ENCODE measurements around the gene POTEC. TPM values are rescaled to one million over a fixed set of nuclear protein-coding genes. Genes with fewer than 3 reads are reported as not detected.
"Not testable (repeated sequence)": the region's sequence is repeated elsewhere in the genome, so short reads cannot be mapped to it uniquely, and the experiment has no call there.

The POTEC gene
- polyA plus RNA-seq (2013, experiment 1 of 2; ENCODE audit: insufficient read length) = not detected
- polyA plus RNA-seq (2013, experiment 2 of 2; ENCODE audit: insufficient read length) = not detected

DNA sequence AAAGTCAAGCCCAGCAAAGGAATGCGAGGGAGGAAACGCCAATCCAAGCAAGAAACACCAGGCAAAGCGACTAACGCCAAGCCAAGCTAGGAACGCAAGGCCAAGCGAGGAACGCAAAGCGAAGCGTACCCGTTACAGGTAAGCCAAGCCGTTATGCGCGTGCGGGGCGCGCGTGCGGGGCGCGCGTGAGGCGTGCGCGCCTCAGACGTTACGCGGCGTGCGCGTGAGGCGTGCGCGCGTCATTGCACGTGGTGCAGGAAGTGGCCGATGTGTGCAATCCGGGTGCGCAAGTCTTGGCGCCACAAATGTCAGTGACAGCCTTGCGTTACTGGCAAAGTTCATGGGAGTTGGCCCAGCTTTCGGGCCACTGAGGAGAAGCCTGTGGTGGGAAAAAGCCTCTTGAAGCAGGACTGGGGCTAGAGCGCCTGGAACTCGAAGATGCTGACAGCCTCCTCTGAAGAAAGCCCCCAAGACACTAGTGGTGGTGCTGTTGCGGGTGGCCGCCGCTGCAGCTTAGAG lies at the start of gene POTEC:
Gene POTEC (minus strand): TSS at position 155 of the 519 bp plus-strand sequence. CDS start 454 bp downstream, outside the sequence.
- DNase-seq = not testable (repeated sequence)

DNA sequence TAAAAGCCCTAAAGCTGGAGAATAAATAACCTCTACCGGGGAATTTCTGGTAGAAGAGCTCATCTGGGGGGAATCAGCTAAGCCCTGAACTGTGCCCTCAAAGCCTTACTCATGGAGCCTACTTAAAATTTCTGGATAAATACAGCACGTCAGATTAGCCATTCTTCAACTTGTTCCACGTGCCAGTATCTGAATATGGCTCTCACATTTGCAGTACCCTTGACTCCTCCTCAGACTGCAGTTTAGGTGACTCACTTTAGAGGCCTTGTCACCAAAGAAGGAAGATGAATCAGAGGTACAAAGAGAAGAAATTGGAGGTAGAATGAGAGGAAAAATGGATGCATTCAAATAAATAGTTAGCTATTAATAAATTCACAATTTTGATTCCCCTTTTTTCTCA lies 34.6 kb upstream of the POTEC start:
- DNase-seq = no peak

DNA sequence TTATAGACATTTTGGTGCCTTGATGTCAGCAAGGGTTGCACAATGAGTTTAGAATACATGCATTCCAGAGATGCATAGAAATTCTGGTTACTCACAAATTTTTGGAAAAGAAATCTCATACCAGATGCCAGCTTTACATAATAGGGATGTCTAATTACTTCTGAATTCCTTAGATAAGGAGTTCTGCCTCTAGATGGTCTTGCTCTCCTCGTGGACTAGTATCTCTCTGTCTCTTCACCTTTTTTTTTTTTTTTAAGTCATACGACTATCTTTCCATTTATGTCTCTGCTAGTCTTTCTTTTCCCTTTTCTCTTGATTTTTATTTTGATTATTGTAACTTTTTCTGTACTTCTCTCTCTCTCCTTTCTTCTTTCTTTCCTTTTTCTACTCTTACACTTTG lies 16.1 kb upstream of the POTEC start:
- DNase-seq = peak; percentile 15

DNA sequence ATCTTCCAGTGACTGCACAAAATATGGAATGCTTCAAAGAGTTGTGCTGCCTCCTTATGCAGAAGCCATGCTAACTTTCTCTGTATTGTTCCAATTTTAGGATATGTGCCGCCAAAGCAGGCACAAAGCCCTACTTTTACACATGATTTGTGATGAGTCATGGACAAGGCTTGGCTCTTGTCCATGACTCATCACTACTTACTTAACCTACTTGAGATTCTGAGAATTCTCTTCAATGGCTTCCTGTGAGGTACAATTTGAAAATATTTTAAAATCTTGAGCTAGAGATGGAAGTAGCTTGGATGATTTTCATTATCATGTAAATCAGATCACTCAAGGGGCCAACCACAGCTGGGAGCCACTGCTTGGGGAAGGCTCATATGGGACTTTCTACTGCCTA lies 11.7 kb downstream of the POTEC start:
- peak; percentile 51 for DNase-seq

DNA sequence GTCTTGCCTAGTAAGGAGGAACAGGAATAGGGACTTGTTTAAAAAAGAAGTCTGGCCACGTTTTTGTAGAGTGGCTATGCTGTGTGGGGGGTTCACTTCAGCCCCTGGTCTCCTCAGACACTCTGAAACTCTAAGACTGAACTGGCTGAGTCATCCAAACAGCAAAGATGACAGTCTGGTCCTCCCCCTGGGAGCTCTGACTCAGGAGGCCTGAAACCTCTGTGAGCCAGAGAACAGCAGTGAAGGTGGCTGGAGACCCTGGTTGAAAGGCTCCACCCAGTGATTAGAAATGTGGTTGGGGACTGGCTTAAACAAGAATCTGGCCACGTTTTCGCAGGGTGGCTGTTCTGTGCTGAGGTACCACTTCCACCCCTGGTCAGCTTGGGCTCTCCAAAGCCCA lies 32.7 kb downstream of the POTEC start:
- peak; percentile 55 for DNase-seq

DNA sequence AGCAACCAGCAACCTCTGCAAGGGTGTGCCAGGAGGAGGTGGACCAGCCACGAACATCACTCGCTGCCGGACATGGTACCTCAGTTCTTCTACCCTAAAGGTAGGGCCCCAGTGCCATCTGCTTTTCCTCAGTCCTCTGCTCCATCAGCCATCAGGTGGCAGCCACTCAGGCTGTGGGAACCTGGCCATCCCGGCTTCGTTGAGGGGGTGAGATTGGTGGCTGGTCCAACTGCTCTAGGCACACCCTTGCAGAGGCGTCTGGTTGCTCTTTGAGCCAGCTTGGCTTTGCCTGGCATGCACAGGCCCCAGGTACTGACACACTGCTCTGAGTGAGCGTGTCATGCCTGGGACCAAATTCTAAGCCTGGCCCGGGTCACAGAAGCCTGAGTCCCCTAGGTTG lies 39.7 kb downstream of the POTEC start:
- not testable (repeated sequence) for DNase-seq

DNA sequence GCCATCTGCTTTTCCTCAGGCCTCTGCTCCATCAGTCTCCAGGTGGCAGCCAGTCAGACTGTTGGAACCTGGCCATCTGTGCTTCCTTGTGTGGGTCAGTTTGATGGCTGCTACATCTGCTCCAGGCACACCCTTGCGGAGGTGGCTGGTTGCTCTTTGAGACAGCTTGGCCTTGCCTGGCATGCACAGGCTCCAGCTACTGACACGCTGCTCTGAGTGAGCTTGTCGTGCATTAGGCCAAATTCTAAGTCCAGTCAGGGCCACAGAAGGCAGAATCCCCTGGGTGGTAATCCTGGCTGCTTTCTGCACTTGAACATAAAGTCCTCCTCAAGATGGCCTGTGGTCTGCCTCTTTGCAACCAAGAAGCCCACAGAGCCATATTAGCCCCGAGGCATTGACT lies 41.5 kb downstream of the POTEC start:
- not testable (repeated sequence) for DNase-seq

DNA sequence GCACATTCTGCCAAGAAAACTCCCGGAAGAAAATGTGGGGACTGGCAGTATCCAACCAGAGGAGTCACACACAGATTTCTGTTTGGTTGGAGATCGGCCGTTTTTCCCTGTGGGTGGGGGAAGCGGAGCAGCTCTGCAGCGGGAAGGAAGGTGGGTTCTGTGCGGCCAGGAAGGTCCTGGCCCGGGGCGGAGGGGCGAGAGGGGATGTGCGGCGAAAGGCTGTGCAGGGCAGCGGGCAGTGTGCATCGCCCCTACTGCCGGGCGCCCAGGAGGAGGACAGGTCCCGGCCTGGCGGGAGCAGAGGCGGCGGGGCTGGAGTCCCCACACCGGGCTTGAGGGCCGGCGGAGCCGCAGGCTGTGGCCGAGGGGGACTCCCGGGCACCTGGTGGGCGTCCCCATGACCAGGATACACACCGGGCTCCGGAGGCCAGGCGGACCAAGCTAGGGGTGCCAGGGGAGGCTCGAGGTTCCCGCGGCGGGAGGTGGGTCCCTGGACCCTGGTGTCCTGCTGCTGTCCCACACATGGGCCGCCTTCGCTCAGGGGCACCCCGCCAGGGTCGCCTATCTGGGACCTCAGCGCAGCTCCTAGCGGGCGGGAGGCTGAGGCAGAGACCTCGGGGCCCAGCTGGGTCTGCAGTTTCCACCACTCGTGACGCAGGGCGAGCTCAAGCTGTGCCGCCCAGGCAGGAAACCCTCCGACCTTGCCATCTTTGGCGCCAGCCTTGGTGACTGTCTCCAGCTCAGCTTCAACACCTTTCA lies 54.0 kb downstream of the POTEC start:
- not testable (repeated sequence) for DNase-seq

DNA sequence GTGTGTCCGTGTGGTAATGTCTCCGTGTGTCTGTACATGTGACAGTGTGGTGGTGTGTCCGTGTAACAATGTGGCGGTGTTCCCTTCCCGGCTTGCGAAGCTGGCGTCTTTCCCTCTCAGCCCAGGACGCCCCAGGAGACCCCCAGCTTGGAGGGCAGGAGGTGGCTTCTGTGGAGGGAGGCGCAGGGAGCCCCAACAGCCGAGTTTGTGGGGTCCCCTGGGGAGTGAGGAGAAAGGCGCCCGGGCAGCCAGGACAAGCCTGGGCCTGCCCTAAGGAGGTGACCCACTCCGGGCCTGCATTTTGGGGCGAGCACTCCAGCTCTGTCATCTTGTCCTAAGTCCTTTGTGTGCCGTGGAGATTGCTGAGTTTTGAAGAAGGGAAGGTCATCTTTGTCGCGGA lies 54.6 kb downstream of the POTEC start:
- not testable (repeated sequence) for DNase-seq

DNA sequence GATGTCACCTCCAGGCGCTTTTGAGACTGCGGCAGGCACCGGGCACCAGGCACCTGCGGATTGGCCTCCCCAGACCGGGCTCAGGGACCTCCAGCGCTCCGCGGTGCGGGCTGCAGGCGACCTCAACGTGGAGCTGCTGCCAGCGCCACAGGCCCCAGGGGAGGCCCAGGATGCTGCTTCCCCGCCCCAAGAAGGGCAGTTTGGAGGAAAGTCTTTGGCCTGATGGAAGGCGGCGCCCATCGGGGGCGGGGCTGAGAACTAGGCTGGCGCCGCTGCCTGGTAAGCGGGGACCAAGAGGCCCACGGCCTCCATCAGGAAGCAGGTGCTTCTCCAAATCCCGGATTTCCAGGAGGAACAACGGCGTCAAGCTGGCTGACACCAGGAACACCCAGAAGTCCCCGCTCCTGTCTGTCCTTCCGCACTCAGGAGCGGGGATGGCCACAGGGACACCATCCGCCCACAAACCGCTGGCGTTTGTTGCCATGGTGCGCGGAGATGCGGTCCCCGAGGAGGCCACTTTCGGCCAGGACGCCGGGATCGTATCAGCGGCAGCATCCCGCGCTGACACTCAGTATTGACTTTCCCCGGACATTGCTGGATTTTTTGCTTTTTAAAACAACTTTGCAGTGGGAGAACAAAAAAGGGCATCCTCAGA lies 56.3 kb downstream of the POTEC start:
- not testable (repeated sequence) for DNase-seq

DNA sequence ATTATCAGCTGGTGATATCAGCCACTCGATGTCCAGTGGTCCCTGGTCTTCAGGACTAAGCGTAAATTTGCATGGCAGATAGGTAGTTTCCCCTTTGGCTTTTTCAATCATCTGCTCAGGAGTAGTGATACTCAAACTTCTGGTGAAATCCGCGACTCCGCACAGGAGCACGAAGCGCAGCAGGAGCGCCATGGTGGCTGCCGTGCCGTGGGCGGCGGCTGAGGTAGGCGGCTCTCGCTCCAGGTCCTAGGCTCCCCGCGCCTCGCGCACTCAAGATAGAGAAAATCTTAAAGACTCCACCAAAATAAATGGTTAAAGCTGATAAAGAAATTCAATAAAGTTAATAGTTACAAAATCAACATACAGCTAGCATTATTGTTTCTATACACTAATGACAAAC lies 64.3 kb downstream of the POTEC start:
- DNase-seq = not testable (repeated sequence)

DNA sequence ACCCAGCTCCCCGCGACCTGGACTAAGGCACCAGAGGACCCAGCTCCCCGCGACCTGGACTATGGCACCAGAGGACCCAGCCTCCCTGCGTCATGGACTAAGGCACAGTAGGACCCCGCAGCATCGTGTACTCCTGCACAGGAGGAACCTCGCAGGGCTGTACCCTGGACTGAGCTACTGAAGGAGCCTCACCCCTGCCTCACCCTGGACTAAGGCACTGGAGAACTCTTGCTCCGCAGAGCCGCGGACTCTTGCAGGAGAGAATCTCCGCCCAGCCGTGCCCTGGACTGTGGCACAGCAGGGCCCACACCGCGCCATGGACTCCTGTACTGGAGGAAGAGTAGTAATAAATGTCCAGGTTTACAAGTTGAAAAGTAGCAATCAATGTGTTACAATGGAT lies 67.9 kb downstream of the POTEC start:
- not testable (repeated sequence) for DNase-seq

DNA sequence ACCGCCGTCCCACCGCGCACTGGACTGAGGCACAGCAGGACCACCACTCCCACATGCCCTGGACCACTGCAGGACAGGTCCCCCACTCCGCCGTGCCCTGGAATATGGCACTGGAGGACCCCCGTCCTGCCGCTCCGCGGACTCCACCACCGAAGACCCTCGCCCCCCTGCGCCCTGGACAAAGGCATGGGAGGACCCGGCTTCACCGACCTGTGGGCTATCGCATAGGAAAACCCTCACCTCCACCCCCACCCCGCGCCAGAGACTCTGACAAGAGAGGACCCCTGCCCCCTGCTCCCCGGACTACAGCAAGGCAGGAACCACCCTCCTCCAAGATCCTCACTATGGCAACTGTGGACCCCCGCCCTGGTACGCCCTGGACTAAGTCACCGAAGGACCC lies 68.6 kb downstream of the POTEC start:
- DNase-seq = not testable (repeated sequence)

DNA sequence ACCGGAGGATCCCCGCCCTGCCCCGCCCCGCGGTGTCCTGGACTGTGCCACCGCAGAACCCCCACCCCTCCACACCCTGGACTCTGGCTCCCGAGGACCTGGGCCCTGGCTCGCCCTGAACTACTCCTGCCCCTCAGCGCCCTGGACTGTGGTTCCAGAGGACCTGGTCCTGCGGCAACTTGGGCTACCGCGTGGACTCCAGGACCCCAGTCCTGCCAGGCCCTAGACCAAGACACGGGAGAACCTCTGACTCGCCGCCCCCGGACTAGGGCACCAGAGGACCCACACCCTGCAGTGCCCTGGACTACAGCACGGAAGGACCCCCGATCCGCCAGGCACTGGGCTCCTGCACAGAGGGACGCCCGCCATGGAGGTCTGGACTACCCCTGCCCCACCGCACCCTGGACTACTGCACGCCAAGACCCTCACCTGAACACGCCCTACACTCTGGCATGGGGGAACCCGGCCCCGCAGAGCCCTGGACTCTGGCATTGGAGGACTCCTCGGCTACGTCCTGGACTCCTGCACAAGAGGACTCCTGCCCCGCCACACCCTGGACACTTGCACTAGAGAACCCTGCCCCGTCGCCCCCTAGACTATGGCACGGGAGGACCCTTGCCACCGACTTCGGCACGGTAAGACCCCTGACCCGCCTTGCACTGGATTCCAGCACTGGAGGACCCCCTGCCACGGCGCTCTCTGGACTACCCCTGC lies 69.2 kb downstream of the POTEC start:
- DNase-seq = not testable (repeated sequence)

DNA sequence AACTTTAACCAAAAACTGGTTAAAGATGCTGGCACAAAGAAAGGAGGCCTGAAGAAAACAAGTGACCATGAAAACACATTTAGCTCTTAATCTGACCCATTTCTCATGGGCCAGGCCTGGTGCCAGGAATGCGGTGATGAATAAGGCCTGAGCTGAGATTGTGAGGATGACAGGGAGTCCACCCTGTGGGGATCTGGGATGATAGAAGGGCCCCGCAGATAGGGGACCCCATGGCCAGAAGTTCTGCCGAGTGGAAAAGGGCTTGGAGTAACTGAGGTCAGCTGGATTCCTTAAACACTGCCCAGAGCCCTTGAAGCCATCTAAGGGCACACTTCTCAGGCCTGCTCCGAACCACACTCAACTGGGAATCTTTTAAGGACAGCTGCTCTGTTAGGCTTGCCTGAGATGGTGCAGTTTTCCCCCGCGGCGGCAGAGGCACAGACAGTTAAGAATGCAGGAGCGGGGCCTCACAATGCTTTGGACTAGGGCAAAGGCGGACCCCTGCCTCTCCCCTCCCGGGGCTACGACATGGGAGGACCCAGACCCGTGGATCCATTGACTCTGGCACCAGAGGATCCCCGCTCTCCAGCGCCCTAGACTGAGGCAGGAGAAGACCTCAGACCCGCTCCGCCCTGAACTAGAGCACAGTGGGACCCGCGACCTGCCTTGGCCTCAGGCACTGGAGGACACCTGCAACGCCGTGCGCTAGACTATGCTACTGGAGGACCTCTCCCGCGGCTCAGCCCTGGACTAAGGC lies 70.0 kb downstream of the POTEC start:
- DNase-seq = not testable (repeated sequence)

DNA sequence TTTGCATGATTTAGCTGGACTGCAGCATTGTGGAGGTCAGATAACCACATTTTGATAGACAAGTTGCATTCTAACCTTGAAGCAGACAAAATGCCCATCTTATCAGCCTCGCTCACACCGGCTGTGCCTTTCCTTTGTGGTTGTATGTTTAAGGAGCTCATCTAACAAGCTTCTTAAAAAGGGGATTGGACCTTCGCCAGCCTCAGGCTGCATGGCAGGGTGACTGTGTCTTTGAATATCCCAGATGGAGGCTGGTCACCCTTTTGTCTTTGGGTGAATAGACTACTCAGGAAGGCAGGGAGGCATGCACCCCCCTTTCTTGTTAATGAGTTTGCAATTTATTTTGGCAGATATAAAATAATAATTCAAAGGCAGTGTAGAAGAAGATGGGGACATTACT lies 72.1 kb downstream of the POTEC start:
- DNase-seq = not testable (repeated sequence)

DNA sequence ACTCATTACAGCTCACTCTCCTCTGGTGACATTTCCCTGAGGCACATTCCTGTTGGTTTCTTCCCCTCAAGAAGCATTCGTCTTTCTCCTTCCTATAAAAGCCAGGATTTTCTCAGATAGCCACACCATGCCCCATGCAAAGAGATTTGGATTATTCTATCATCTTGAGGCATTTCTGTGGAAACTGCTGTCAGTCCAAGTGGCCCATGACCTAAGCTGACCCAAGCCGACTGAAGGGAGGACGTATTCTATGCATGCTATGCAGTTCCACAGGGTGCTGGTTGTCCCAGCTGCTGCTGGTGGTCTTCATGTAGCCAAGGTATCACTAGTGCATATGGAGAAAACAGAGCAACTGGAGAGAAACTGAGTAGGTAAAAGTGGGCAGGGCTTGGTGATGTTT lies 73.0 kb downstream of the POTEC start:
- DNase-seq = peak; percentile 25

DNA sequence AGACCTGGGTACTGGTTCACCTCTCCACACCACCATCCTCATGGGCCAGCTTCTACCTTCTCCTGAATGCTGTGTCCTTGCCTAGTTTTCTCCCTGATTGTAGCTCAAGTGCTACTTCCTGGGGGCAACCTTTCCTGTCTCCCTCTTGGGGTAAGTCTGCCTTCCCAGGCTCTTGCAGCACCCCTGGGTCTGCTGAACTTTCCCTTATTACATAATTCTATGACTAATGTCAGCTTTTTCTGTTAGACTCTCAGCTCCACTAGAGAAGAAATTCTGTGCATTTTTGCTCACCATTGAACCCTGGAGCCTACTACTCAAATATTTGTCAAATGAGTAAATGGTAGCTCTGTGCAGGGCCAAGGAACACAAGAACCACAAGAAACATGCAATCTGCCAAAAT lies 73.4 kb downstream of the POTEC start:
- DNase-seq = peak; percentile 75

DNA sequence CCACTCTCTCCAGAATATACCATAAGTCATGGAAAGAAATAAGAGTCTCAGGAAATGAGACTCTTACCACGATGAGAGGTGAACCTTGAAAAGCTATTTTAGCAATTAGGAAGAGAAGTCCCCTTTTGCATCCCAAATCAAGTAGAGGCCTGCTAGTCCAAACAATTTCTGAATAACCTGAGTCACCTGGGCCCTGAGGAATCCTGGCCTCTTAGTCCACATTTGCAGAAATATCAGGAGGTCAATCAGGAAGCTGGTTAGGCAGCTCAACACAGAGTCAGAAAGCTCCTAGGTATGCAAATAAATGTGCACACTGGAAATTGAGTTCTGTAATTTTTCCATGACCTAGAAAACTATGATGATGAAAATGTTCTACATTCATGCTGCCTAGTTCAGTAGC lies 77.4 kb downstream of the POTEC start:
- not testable (repeated sequence) for DNase-seq
